Muscle of leg (tissue), 11 donors: Measurements from ENCODE around the gene ACY1. TPM values are rescaled to one million over a fixed set of nuclear protein-coding genes. Genes with fewer than 3 reads are reported as not detected.
A peak's percentile ranks its signal among the peaks of the same experiment; 100 is the strongest.

ENCODE experiments used
- DNase-seq: peaks from one replicate; pipeline ENCODE4 v3.0.0; 2013
- H3K27ac ChIP-seq: one replicate; pipeline ENCODE4 v1.5.1; 2013; ENCODE audit warnings: mild to moderate bottlenecking, low read length, control low read depth
- H3K27me3 ChIP-seq: one replicate; pipeline ENCODE4 v1.6.1; 2013; ENCODE audit warnings: low read length; ENCODE audit not compliant: control insufficient read depth, insufficient read depth
- H3K36me3 ChIP-seq: one replicate; pipeline ENCODE4 v1.6.1; 2013; ENCODE audit warnings: low read length; ENCODE audit not compliant: control insufficient read depth, insufficient read depth
- H3K4me1 ChIP-seq: one replicate; pipeline ENCODE4 v1.6.1; 2013; ENCODE audit warnings: low read length; ENCODE audit not compliant: control insufficient read depth, insufficient read depth
- H3K4me3 ChIP-seq: one replicate; pipeline ENCODE4 v1.5.1; 2013; ENCODE audit warnings: low read length, control low read depth
- H3K9me3 ChIP-seq: replicated peaks from 2 replicates; pipeline ENCODE4 v1.6.1; 2013; ENCODE audit warnings: low read depth, low read length; ENCODE audit not compliant: control insufficient read depth
- WGBS: methylation state at CpG from one replicate; pipeline ENCODE4 v1.1.5; 2013; ENCODE audit warnings: missing lambda C conversion rate; ENCODE audit not compliant: insufficient coverage; 5-methylcytosine and 5-hydroxymethylcytosine counted together
- polyA plus RNA-seq, 8 donors: library from polyadenylated mRNA; unstranded; fragments of 120-200 nt; gene quantifications; one replicate each; pipeline versions ENCODE4 v1.2.1 to v1.2.3, GENCODE V29; 2013; ENCODE audit warnings: inconsistent platforms in 1 of 8, low replicate concordance in 1 of 8; ENCODE audit not compliant: insufficient read length in 8 of 8, insufficient read depth in 1 of 8
- total RNA-seq: library from RNA; stranded (reverse); fragments of 120-200 nt; gene quantifications from one replicate; pipeline ENCODE4 v1.2.4, GENCODE V29; 2013

ACY1 gene
- total and polyA plus RNA-seq, 9 donors = 10.2 to 20.7 (median 13.8) TPM

DNA sequence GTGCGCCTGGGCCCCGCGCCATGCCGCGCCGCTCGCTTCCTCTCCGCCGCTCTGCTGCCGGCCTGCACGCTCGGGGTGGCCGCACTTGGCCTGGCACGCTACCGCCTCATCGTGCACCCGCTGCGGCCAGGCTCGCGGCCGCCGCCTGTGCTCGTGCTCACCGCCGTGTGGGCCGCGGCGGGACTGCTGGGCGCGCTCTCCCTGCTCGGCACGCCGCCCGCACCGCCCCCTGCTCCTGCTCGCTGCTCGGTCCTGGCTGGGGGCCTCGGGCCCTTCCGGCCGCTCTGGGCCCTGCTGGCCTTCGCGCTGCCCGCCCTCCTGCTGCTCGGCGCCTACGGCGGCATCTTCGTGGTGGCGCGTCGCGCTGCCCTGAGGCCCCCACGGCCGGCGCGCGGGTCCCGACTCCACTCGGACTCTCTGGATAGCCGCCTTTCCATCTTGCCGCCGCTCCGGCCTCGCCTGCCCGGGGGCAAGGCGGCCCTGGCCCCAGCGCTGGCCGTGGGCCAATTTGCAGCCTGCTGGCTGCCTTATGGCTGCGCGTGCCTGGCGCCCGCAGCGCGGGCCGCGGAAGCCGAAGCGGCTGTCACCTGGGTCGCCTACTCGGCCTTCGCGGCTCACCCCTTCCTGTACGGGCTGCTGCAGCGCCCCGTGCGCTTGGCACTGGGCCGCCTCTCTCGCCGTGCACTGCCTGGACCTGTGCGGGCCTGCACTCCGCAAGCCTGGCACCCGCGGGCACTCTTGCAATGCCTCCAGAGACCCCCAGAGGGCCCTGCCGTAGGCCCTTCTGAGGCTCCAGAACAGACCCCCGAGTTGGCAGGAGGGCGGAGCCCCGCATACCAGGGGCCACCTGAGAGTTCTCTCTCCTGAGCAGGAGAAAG, 27.2 kb upstream of the ACY1 start:
- H3K9me3 ChIP-seq = no peaks in the 10 kb centered on the region
- peaks cover 22% of the 10 kb centered on the region for H3K4me1 ChIP-seq
- peaks cover 14% of the 10 kb centered on the region for H3K27me3 ChIP-seq
- DNase-seq = peak; percentile 79
- H3K4me3 ChIP-seq = peak overlapping the region; percentile 8
- 1% methylated on average over 95 of the region's 97 CpGs for WGBS
- H3K36me3 ChIP-seq = peaks cover 40% of the 10 kb centered on the region
- H3K27ac ChIP-seq = no peak overlapping the region

- Histone ChIP-seq H3K4me1 (peaks cover 35% of the 10 kb centered on the region), H3K4me3 (no peak overlapping the region), H3K36me3 (peaks cover 43% of the 10 kb centered on the region), H3K9me3 (no peaks in the 10 kb centered on the region), H3K27ac (no peak overlapping the region), H3K27me3 (peaks cover 14% of the 10 kb centered on the region)
- DNase-seq = no peak
- 96% methylated on average over 9 of the region's 15 CpGs for WGBS
These were observed 25.7 kb upstream of the ACY1 start for GRCh38 chr3:51957520-51958205.

DNA sequence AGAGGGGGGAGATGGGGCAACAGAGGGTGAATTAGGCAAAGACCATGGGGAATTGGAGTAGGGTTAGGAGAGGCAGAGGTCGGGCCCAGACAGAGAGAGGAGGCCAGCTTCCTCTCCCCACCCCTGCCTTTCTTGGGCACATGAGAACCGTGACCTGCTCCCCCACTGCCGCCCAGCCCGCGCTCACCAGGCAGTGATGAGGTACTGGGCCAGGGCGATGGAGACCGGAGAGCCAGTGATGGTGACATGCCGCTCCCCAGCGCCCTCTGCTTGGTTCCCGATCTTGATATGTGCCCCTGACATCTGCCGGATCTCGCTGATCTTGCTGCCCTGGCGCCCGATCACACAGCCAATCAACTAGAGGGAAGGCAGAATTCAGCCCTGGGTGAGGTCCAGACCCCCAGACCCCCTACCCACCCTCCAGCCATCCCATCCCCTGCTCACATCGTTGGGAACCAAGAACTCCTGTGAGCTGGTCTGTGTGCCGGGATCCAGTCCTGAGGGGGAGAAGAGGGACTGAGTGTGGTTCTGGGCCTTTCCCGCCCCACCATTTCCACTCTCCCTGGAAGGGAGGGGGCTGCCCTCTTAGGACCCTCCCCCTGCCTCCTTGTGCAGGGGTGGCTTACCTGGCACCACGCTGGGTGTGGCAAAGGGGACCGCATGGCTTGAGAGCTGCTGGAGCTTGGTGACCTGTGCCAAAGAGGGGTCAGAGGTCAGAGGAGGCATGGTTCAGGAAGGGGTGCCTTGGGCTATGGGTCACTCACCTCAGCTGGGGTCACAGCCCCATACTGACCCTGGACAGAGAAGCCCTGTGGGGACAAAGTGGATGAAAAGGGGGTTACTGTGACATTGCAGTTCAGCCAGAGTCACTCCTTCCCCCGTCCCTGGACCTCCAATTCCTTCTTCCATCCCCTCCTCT, 24.5 kb upstream of the ACY1 start:
- Histone ChIP-seq H3K27ac (no peak overlapping the region), H3K4me1 (peaks cover 47% of the 10 kb centered on the region), H3K9me3 (no peaks in the 10 kb centered on the region), H3K36me3 (peaks cover 43% of the 10 kb centered on the region), H3K4me3 (no peak overlapping the region), H3K27me3 (peaks cover 13% of the 10 kb centered on the region)
- no peak for DNase-seq
- WGBS = 95% methylated on average over 15 of the region's 20 CpGs

GRCh38 chr3:51959651-51960050, 23.7 kb upstream of the ACY1 start:
- H3K27me3 ChIP-seq = peaks cover 9% of the 10 kb centered on the region
- H3K36me3 ChIP-seq = peaks cover 43% of the 10 kb centered on the region
- 100% methylated on average over 7 of the region's 7 CpGs for WGBS
- no peaks in the 10 kb centered on the region for H3K9me3 ChIP-seq
- H3K4me1 ChIP-seq = peaks cover 54% of the 10 kb centered on the region
- H3K27ac ChIP-seq = no peak overlapping the region
- DNase-seq = no peak
- no peak overlapping the region for H3K4me3 ChIP-seq

GRCh38 chr3:51960386-51960785, 22.9 kb upstream of the ACY1 start:
- Histone ChIP-seq H3K9me3 (no peaks in the 10 kb centered on the region), H3K27ac (no peak overlapping the region), H3K4me3 (no peak overlapping the region), H3K4me1 (peaks cover 55% of the 10 kb centered on the region), H3K36me3 (peaks cover 45% of the 10 kb centered on the region), H3K27me3 (peaks cover 2% of the 10 kb centered on the region)
- DNase-seq = no peak
- 81% methylated on average over 6 of the region's 10 CpGs for WGBS

- H3K4me3 ChIP-seq = no peak overlapping the region
- H3K36me3 ChIP-seq = peaks cover 45% of the 10 kb centered on the region
- H3K4me1 ChIP-seq = peaks cover 58% of the 10 kb centered on the region
- no peaks in the 10 kb centered on the region for H3K27me3 ChIP-seq
- H3K9me3 ChIP-seq = no peaks in the 10 kb centered on the region
- 87% methylated on average over 18 of the region's 18 CpGs for WGBS
- no peak for DNase-seq
- H3K27ac ChIP-seq = no peak overlapping the region
These were observed 22.3 kb upstream of the ACY1 start for GRCh38 chr3:51961011-51961410.

- no peak overlapping the region for H3K4me3 ChIP-seq
- DNase-seq = no peak
- no peaks in the 10 kb centered on the region for H3K27me3 ChIP-seq
- 45% methylated on average over 3 of the region's 9 CpGs for WGBS
- H3K36me3 ChIP-seq = peaks cover 45% of the 10 kb centered on the region
- H3K27ac ChIP-seq = no peak overlapping the region
- no peaks in the 10 kb centered on the region for H3K9me3 ChIP-seq
- peaks cover 58% of the 10 kb centered on the region for H3K4me1 ChIP-seq
These were observed 21.4 kb upstream of the ACY1 start for GRCh38 chr3:51961602-51962569.

DNA sequence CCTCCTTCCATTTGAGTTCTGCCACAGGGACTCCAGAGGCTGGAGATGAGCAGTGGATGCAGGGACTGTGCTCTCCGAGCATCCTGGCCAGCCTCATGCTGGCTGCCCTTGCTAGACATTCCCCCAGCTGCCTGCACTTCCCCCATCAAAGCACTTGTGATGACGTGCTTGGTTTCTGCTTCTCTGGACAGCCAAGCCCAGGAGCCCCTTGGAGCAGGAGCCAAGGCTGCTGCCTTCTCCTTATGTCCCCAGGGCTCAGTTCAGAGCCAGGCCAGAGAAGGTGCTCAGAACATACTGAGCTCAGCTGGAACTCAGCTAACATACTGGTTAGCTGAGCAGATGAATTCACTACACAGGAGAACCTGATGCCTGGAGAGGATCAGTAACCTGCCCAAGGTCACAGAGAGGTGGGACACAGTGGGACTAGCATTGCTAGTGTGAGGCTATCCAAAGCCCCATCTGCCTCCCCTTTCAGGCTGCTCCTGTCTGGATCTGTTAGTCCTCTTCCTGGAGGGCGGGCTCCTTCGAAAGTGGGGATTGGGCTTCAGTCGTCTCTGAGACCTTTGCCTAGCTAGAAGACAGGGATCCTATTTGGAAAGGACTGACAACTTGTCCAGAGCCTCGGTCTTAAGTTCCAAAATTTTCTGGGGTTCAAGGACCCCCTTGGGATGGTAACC, 20.3 kb upstream of the ACY1 start:
- peaks cover 58% of the 10 kb centered on the region for H3K4me1 ChIP-seq
- peaks cover 36% of the 10 kb centered on the region for H3K36me3 ChIP-seq
- H3K27me3 ChIP-seq = no peaks in the 10 kb centered on the region
- H3K9me3 ChIP-seq = no peaks in the 10 kb centered on the region
- no peak overlapping the region for H3K4me3 ChIP-seq
- DNase-seq = peak; percentile 77
- peak overlapping the region; percentile 4 for H3K27ac ChIP-seq
- 39% methylated on average over 4 of the region's 6 CpGs for WGBS
